ENCODE data around the gene PLEKHG7.
"Not testable (repeated sequence)": the region's sequence is repeated elsewhere in the genome, so short reads cannot be mapped to it uniquely, and the experiment has no call there.

PLEKHG7 gene

DNA sequence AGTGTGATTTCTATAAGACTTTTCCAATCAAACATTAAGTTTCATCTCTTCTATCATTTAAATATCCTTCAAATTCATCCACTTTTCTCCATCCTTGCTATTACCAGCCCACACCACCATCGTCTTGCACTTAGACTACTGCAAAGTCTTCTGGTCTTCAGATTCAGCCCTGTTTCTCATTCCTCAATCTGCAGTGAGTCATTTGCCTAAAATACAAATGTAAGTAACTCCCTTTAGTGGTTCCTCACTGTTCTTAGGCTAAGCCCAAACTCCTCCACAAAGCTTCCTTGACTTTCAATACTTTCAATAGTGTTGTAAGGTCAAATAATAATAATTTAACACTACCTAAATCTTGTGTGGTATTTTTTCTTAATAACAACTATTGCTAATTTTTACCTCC, 83.3 kb downstream of the PLEKHG7 start:
- no peak; the same call in 2 of the 3 replicates for ATAC-seq
- TF ChIP-seq ZFP3 (CRISPR knock-in tag; IDR thresholded peaks at IDR 0.05): no peak

DNA sequence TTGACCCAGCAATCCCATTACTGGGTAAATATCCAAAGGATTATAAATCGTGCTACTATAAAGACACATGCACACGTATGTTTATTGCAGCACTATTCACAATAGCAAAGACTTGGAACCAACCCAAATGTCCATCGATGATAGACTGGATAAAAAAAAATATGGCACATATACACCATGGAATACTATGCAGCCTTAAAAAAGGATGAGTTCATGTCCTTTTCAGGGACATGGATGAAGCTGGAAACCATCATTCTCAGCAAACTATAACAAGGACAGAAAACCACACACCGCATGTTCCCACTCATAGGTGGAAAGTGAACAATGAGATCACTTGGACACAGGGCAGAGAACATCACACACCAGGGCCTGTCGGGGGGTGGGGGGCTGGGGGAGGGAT, 91.6 kb downstream of the PLEKHG7 start:
- ATAC-seq: not testable (repeated sequence)

DNA sequence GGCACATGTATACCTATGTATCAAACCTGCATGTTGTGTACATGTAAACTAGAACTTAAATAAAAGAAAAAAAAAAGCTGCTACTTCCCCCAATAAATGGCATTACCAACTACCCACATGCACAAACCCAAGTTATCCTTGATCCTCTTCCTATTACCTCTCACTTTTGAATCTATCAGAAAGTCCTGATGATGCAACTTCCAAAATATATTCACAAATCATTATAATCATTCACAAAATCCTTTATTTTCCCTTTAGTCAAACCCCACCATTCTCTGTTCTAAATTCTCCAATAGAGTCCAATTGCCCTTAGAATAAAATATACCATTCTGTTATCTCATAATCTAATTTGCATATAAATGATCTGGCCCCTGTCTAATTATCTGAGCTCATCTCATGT, 92.0 kb downstream of the PLEKHG7 start:
- TF ChIP-seq TOX (CRISPR knock-in tag; IDR thresholded peaks at IDR 0.05; ENCODE audit: borderline replicate concordance): no peak
- TF ChIP-seq, protein P1, sequence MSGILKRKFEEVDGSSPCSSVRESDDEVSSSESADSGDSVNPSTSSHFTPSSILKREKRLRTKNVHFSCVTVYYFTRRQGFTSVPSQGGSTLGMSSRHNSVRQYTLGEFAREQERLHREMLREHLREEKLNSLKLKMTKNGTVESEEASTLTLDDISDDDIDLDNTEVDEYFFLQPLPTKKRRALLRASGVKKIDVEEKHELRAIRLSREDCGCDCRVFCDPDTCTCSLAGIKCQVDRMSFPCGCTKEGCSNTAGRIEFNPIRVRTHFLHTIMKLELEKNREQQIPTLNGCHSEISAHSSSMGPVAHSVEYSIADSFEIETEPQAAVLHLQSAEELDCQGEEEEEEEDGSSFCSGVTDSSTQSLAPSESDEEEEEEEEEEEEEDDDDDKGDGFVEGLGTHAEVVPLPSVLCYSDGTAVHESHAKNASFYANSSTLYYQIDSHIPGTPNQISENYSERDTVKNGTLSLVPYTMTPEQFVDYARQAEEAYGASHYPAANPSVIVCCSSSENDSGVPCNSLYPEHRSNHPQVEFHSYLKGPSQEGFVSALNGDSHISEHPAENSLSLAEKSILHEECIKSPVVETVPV (CRISPR knock-in tag; IDR thresholded peaks at IDR 0.05): no peak
- no peak for ATAC-seq

DNA sequence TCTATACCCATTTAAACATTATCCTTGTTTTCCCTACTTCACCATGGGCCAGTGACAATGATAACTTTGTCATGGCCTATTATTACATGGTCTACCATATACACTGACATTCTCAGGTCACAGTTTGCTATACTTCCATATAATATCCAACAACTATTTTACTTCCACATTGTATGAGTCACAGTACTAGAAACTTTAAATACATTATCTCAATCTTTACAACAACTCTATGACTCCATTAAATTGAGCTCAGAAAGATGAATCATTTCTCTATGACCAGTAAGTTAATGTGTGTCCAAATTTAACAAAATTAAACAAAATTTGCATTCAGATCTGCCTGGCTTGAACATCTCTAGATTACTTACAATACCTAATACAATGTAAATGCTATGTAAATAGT, 93.9 kb downstream of the PLEKHG7 start:
- no peak for ATAC-seq
- TF ChIP-seq ESRRG (CRISPR knock-in tag; IDR thresholded peaks at IDR 0.05): no peak

DNA sequence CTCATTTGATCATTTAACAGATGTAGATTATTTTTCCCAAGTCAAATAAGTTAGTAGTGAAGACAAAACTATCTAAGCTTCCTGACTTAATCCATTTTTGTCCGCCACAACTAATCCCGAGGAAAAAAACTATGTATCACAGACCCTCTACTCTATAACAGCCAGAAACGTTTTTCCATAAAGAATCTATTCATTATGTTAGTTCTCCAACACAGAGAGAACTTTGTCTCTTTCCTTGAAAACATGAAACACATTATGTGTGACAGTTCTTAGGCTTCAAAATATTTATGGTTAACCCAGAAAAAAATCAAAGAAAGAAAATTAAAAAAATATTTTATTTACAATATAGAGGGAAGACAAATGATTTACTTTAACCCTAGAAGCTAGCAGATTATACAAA, 100.1 kb downstream of the PLEKHG7 start:
- TF ChIP-seq OSR1 (CRISPR knock-in tag; IDR thresholded peaks at IDR 0.05) (no peak), RARB (CRISPR knock-in tag; IDR thresholded peaks at IDR 0.05) (no peak), ESRRG (CRISPR knock-in tag; IDR thresholded peaks at IDR 0.05) (no peak), ZNF8 (CRISPR knock-in tag; IDR thresholded peaks at IDR 0.05) (no peak), ISL1 (CRISPR knock-in tag; IDR thresholded peaks at IDR 0.05) (no peak)
- no peak for ATAC-seq

DNA sequence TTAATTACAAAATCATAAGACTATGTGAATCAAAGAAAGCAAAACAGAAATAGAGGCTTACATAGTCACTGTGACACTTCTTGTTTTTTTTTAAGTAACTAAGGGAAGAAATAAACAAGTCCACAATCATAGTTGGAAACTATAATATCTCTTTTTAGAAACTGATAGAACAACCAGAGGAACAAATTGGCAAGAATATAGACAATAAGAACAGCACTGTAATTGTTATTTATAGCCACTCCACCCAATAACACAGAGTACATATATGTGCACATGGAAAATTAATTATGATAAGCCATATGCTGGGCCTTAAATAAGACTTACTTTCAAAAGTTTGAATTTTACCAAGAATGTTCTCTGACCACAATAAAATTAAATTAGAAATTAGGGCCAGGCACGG, 101.1 kb downstream of the PLEKHG7 start:
- TF ChIP-seq ARNTL (CRISPR knock-in tag; IDR thresholded peaks at IDR 0.05; ENCODE audit: borderline replicate concordance, low read depth): no peak
- no peak for TF ChIP-seq PPARA (CRISPR knock-in tag; IDR thresholded peaks at IDR 0.05; ENCODE audit: borderline replicate concordance)
- no peak for TF ChIP-seq ZNF8 (CRISPR knock-in tag; IDR thresholded peaks at IDR 0.05)
- TF ChIP-seq, protein P2, sequence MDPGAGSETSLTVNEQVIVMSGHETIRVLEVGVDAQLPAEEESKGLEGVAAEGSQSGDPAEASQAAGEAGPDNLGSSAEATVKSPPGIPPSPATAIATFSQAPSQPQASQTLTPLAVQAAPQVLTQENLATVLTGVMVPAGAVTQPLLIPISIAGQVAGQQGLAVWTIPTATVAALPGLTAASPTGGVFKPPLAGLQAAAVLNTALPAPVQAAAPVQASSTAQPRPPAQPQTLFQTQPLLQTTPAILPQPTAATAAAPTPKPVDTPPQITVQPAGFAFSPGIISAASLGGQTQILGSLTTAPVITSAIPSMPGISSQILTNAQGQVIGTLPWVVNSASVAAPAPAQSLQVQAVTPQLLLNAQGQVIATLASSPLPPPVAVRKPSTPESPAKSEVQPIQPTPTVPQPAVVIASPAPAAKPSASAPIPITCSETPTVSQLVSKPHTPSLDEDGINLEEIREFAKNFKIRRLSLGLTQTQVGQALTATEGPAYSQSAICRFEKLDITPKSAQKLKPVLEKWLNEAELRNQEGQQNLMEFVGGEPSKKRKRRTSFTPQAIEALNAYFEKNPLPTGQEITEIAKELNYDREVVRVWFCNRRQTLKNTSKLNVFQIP (CRISPR knock-in tag; IDR thresholded peaks at IDR 0.05; ENCODE audit: borderline replicate concordance, low read depth): no peak
- TF ChIP-seq, protein P3, sequence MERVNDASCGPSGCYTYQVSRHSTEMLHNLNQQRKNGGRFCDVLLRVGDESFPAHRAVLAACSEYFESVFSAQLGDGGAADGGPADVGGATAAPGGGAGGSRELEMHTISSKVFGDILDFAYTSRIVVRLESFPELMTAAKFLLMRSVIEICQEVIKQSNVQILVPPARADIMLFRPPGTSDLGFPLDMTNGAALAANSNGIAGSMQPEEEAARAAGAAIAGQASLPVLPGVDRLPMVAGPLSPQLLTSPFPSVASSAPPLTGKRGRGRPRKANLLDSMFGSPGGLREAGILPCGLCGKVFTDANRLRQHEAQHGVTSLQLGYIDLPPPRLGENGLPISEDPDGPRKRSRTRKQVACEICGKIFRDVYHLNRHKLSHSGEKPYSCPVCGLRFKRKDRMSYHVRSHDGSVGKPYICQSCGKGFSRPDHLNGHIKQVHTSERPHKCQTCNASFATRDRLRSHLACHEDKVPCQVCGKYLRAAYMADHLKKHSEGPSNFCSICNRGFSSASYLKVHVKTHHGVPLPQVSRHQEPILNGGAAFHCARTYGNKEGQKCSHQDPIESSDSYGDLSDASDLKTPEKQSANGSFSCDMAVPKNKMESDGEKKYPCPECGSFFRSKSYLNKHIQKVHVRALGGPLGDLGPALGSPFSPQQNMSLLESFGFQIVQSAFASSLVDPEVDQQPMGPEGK (CRISPR knock-in tag; IDR thresholded peaks at IDR 0.05; ENCODE audit: borderline replicate concordance): no peak
- TF ChIP-seq OSR1 (CRISPR knock-in tag; IDR thresholded peaks at IDR 0.05): no peak
- TF ChIP-seq, protein P4, sequence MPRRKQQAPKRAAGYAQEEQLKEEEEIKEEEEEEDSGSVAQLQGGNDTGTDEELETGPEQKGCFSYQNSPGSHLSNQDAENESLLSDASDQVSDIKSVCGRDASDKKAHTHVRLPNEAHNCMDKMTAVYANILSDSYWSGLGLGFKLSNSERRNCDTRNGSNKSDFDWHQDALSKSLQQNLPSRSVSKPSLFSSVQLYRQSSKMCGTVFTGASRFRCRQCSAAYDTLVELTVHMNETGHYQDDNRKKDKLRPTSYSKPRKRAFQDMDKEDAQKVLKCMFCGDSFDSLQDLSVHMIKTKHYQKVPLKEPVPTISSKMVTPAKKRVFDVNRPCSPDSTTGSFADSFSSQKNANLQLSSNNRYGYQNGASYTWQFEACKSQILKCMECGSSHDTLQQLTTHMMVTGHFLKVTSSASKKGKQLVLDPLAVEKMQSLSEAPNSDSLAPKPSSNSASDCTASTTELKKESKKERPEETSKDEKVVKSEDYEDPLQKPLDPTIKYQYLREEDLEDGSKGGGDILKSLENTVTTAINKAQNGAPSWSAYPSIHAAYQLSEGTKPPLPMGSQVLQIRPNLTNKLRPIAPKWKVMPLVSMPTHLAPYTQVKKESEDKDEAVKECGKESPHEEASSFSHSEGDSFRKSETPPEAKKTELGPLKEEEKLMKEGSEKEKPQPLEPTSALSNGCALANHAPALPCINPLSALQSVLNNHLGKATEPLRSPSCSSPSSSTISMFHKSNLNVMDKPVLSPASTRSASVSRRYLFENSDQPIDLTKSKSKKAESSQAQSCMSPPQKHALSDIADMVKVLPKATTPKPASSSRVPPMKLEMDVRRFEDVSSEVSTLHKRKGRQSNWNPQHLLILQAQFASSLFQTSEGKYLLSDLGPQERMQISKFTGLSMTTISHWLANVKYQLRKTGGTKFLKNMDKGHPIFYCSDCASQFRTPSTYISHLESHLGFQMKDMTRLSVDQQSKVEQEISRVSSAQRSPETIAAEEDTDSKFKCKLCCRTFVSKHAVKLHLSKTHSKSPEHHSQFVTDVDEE (CRISPR knock-in tag; IDR thresholded peaks at IDR 0.05): no peak
- TF ChIP-seq ISL1 (CRISPR knock-in tag; IDR thresholded peaks at IDR 0.05): no peak
- TF ChIP-seq, protein P1 (CRISPR knock-in tag; IDR thresholded peaks at IDR 0.05): no peak
- TF ChIP-seq ZC3H10 (CRISPR knock-in tag; IDR thresholded peaks at IDR 0.05): no peak
- no peak for TF ChIP-seq SNAI2 (CRISPR knock-in tag; IDR thresholded peaks at IDR 0.05)
- no peak for TF ChIP-seq TCF4 (CRISPR knock-in tag; IDR thresholded peaks at IDR 0.05; ENCODE audit: borderline replicate concordance)
- no peak for TF ChIP-seq ZFP3 (CRISPR knock-in tag; IDR thresholded peaks at IDR 0.05)
- TF ChIP-seq ESRRG (CRISPR knock-in tag; IDR thresholded peaks at IDR 0.05): no peak
- TF ChIP-seq BACH2 (CRISPR knock-in tag; IDR thresholded peaks at IDR 0.05; ENCODE audit: borderline replicate concordance): no peak
- no peak for TF ChIP-seq ZFP30 (CRISPR knock-in tag; IDR thresholded peaks at IDR 0.05)
- no peak for ATAC-seq
